RWPE2 (cell line): ENCODE results near the gene ASB15.
"Not testable (repeated sequence)": the region's sequence is repeated elsewhere in the genome, so short reads cannot be mapped to it uniquely, and the experiment has no call there.

Experiments
- ATAC-seq: fragments of 200-7000 bp; cut with Tn5 transposase; 3 replicates; pipeline ENCODE4 v1.9.1; 2021; ENCODE audit warnings: low read depth
- DNase-seq: peaks from one replicate; pipeline ENCODE4 v3.0.0-alpha.2; 2020; ENCODE audit warnings: low spot score
- H3K27ac ChIP-seq: fragments of 450-650 bp; 2 replicates; pipeline ENCODE4 v1.5.1; 2017; ENCODE audit warnings: mild to moderate bottlenecking; ENCODE audit not compliant: poor library complexity, severe bottlenecking
- H3K27me3 ChIP-seq: fragments of 250-450 bp; sonication (Bioruptor Pico); 2 replicates; pipeline ENCODE4 v1.5.1; 2021; ENCODE audit warnings: mild to moderate bottlenecking, moderate library complexity; ENCODE audit not compliant: insufficient read depth, poor library complexity, severe bottlenecking
- H3K36me3 ChIP-seq: fragments of 250-450 bp; sonication (Bioruptor Pico); 2 replicates; pipeline ENCODE4 v1.5.1; 2020; ENCODE audit warnings: low read depth, mild to moderate bottlenecking, moderate library complexity
- H3K4me1 ChIP-seq: fragments of 250-450 bp; sonication (Bioruptor Pico); 2 replicates; pipeline ENCODE4 v1.5.1; 2021; ENCODE audit warnings: mild to moderate bottlenecking, moderate library complexity; ENCODE audit not compliant: insufficient read depth, poor library complexity, severe bottlenecking
- H3K4me3 ChIP-seq: fragments of 250-450 bp; sonication (Bioruptor Pico); 2 replicates; pipeline ENCODE4 v1.5.1; 2021; ENCODE audit warnings: mild to moderate bottlenecking, moderate library complexity; ENCODE audit not compliant: severe bottlenecking
- H3K9me3 ChIP-seq: fragments of 250-450 bp; sonication (Bioruptor Pico); 2 replicates; pipeline ENCODE4 v1.5.1; 2021; ENCODE audit warnings: mild to moderate bottlenecking, moderate library complexity; ENCODE audit not compliant: severe bottlenecking
- CTCF ChIP-seq: fragments of 450-650 bp; IDR thresholded peaks from one replicate; pipeline ENCODE4 v1.5.1; 2017; ENCODE audit warnings: mild to moderate bottlenecking, moderate library complexity; ENCODE audit not compliant: poor library complexity, severe bottlenecking

Gene ASB15

GRCh38 chr7:123632808-123633207 is 31.2 kb downstream of the ASB15 start:
- ATAC-seq (no peak), DNase-seq (no peak)
- Histone ChIP-seq H3K27me3 (no peaks in the 10 kb centered on the region), H3K27ac (peak overlapping the region; percentile 82), H3K9me3 (no peaks in the 10 kb centered on the region), H3K36me3 (no peaks in the 10 kb centered on the region), H3K4me3 (no peak overlapping the region), H3K4me1 (peaks cover 15% of the 10 kb centered on the region)
- TF ChIP-seq CTCF = no peak

GRCh38 chr7:123633553-123633952 is 31.9 kb downstream of the ASB15 start:
- H3K27ac ChIP-seq = peak overlapping the region; percentile 82
- ATAC-seq (peak; percentile 85), DNase-seq (no peak)
- H3K36me3 ChIP-seq = no peaks in the 10 kb centered on the region
- no peaks in the 10 kb centered on the region for H3K9me3 ChIP-seq
- H3K4me1 ChIP-seq = peaks cover 15% of the 10 kb centered on the region
- no peaks in the 10 kb centered on the region for H3K27me3 ChIP-seq
- no peak for TF ChIP-seq CTCF
- H3K4me3 ChIP-seq = no peak overlapping the region

GRCh38 chr7:123634011-123634573 is 32.5 kb downstream of the ASB15 start:
- not testable (repeated sequence) for H3K27me3 ChIP-seq, DNase-seq, H3K36me3 ChIP-seq, H3K4me3 ChIP-seq, H3K9me3 ChIP-seq
- peaks cover 15% of the 10 kb centered on the region for H3K4me1 ChIP-seq
- peak; percentile 30; the same call in 2 of the 3 replicates for ATAC-seq
- H3K27ac ChIP-seq = peak overlapping the region; percentile 82

- ATAC-seq (peak; percentile 64; the same call in 1 of the 3 replicates), DNase-seq (no peak)
- peak; percentile 92 for TF ChIP-seq CTCF
- H3K4me3 ChIP-seq = no peak overlapping the region
- H3K27ac ChIP-seq = no peak overlapping the region
- H3K27me3 ChIP-seq = no peaks in the 10 kb centered on the region
- no peaks in the 10 kb centered on the region for H3K36me3 ChIP-seq
- peaks cover 15% of the 10 kb centered on the region for H3K4me1 ChIP-seq
- H3K9me3 ChIP-seq = no peaks in the 10 kb centered on the region
Measured at GRCh38 chr7:123635551-123636359, 34.1 kb downstream of the ASB15 start.

- DNase-seq (no peak), ATAC-seq (no peak)
- Histone ChIP-seq H3K9me3 (no peaks in the 10 kb centered on the region), H3K27me3 (no peaks in the 10 kb centered on the region), H3K36me3 (no peaks in the 10 kb centered on the region), H3K4me3 (no peak overlapping the region), H3K4me1 (peaks cover 15% of the 10 kb centered on the region), H3K27ac (no peak overlapping the region)
- TF ChIP-seq CTCF = no peak
Measured at GRCh38 chr7:123637203-123637602, 35.6 kb downstream of the ASB15 start.
